GM18867 (cell line): Measurements from ENCODE around the gene DMRTB1.
"Not testable (repeated sequence)": the region's sequence is repeated elsewhere in the genome, so short reads cannot be mapped to it uniquely, and the experiment has no call there.

ENCODE experiments used
- ATAC-seq: cut with Tn5 transposase; IDR thresholded peaks from one replicate; pipeline ENCODE4 v1.9.1; 2021; ENCODE audit warnings: mild to moderate bottlenecking, moderate library complexity; ENCODE audit not compliant: unreplicated experiment

Gene DMRTB1

GRCh38 chr1:53434405-53435007 lies 24.7 kb upstream of the DMRTB1 start:
- not testable (repeated sequence) for ATAC-seq

GRCh38 chr1:53435151-53435550 lies 24.0 kb upstream of the DMRTB1 start:
- no peak for ATAC-seq

GRCh38 chr1:53438427-53439336 lies 20.5 kb upstream of the DMRTB1 start:
- ATAC-seq: no peak

- ATAC-seq: no peak
These were observed 19.6 kb upstream of the DMRTB1 start for GRCh38 chr1:53439337-53440207.

- no peak for ATAC-seq
These were observed 18.6 kb upstream of the DMRTB1 start for GRCh38 chr1:53440633-53441032.

- ATAC-seq: no peak
These were observed 16.9 kb upstream of the DMRTB1 start for GRCh38 chr1:53442299-53442698.

- ATAC-seq: no peak
These were observed 13.1 kb upstream of the DMRTB1 start for GRCh38 chr1:53446051-53446450.

GRCh38 chr1:53447413-53447812 lies 11.8 kb upstream of the DMRTB1 start:
- ATAC-seq: no peak

- no peak for ATAC-seq
These were observed 10.9 kb upstream of the DMRTB1 start for GRCh38 chr1:53448241-53448841.

- ATAC-seq: no peak
These were observed 10.2 kb upstream of the DMRTB1 start for GRCh38 chr1:53449021-53449420.

GRCh38 chr1:53449693-53450092 lies 9.5 kb upstream of the DMRTB1 start:
- no peak for ATAC-seq

GRCh38 chr1:53450225-53450624 lies 9.0 kb upstream of the DMRTB1 start:
- no peak for ATAC-seq

- no peak for ATAC-seq
These were observed 5.2 kb upstream of the DMRTB1 start for GRCh38 chr1:53454019-53454418.

- ATAC-seq: no peak
These were observed 3.7 kb upstream of the DMRTB1 start for GRCh38 chr1:53455364-53455991.

GRCh38 chr1:53458634-53459033 lies 565 bp upstream of the DMRTB1 start:
- no peak for ATAC-seq

- ATAC-seq: no peak
These were observed 1.0 kb downstream of the DMRTB1 start for GRCh38 chr1:53460211-53460634.

GRCh38 chr1:53460666-53461322 lies 1.6 kb downstream of the DMRTB1 start:
- no peak for ATAC-seq

GRCh38 chr1:53461323-53462044 lies 2.3 kb downstream of the DMRTB1 start:
- no peak for ATAC-seq

- ATAC-seq: no peak
These were observed 3.0 kb downstream of the DMRTB1 start for GRCh38 chr1:53462193-53462592.
